LNCaP clone FGC (cell line): ENCODE data around the gene TK1.
A peak's percentile ranks its signal among the peaks of the same experiment; 100 is the strongest.
"Not testable (repeated sequence)": the region's sequence is repeated elsewhere in the genome, so short reads cannot be mapped to it uniquely, and the experiment has no call there.

Experiments used
- DNase-seq: peaks from one replicate; pipeline ENCODE4 v3.0.0-alpha.2; 2011; ENCODE audit warnings: low read depth
- H3K4me3 ChIP-seq: 2 replicates; pipeline ENCODE4 v1.5.1; 2011; ENCODE audit warnings: mild to moderate bottlenecking, low read depth, low read length, control low read depth
- CTCF ChIP-seq: IDR thresholded peaks from 2 replicates; pipeline ENCODE4 v1.5.1; 2012; ENCODE audit warnings: mild to moderate bottlenecking; ENCODE audit not compliant: control insufficient read depth, insufficient read depth; ENCODE audit errors: extremely low read depth

TK1 gene

DNA sequence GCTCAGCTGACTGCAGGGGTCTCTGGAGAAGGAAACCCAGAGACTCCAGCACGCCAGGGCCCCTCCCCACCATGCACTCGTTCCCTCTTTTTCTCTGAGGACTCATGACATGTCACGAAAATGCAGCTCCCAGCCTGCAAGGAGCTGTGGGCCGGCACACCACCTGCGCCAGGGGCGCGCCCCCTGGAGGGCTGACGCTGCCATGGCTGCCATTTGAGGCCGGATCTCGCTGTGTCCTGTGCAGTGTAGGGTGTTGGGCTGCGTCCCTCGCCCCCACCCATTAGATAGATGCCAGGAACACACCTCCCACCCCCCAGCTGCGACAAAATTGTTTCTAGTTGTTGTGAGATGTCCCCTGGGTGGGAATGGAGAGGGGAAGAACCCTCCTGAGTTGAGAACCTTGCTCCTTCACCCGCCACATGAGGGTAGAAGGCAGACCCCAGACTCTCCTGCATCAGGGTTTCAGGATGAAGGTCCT is 10.3 kb downstream of the TK1 start:
- no peak for DNase-seq
- TF ChIP-seq CTCF = peak; percentile 76
- H3K4me3 ChIP-seq = no peak overlapping the region

- no peak for DNase-seq
- H3K4me3 ChIP-seq = peak overlapping the region; percentile 39
- TF ChIP-seq CTCF = no peak
Measured at GRCh38 chr17:78175643-78175981, 11.2 kb downstream of the TK1 start.

DNA sequence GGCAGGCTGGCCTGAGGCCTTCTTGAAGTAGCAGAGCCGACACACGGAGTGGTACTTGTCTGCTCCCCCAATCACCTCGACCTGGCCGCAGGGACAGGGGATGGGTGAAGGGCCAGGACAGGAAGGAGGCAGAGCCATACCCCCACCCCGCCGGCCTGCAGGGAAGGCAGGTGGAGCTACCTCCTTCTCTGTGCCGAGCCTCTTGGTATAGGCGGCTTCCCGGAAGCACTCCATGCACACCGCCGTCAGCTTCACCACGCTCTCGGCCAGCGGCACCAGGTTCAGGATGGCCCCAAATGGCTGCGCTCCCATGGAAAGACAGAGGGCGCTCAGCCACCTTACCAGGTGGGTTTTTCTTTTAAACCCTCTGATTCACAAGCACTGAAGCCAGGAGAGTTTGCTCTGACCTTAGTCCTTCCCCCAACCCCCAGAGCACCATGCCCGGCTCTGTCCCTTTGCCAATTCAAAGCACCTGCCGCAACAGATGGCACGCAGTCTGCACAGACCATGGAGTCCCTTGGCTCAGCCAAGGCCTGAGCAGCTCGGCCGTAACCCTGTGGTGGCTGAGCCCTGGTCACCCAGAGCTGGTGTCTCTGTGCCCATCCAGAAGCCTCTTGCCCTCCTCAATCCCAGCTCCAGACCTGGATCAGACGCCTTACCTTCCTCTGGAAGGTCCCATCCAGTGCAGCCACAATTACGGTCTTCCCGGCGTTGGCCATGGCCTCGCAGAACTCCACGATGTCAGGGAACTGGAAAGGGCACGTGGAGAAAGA is 11.8 kb downstream of the TK1 start:
- DNase-seq = peak; percentile 62
- peak; percentile 53 for TF ChIP-seq CTCF
- H3K4me3 ChIP-seq = peak overlapping the region; percentile 39

- peak; percentile 90 for TF ChIP-seq CTCF
- peak overlapping the region; percentile 39 for H3K4me3 ChIP-seq
- DNase-seq = peak; percentile 91
Measured at GRCh38 chr17:78174346-78174869, 12.4 kb downstream of the TK1 start.

- no peak for TF ChIP-seq CTCF
- no peak overlapping the region for H3K4me3 ChIP-seq
Measured at GRCh38 chr17:78173097-78173715, 13.6 kb downstream of the TK1 start.

DNA sequence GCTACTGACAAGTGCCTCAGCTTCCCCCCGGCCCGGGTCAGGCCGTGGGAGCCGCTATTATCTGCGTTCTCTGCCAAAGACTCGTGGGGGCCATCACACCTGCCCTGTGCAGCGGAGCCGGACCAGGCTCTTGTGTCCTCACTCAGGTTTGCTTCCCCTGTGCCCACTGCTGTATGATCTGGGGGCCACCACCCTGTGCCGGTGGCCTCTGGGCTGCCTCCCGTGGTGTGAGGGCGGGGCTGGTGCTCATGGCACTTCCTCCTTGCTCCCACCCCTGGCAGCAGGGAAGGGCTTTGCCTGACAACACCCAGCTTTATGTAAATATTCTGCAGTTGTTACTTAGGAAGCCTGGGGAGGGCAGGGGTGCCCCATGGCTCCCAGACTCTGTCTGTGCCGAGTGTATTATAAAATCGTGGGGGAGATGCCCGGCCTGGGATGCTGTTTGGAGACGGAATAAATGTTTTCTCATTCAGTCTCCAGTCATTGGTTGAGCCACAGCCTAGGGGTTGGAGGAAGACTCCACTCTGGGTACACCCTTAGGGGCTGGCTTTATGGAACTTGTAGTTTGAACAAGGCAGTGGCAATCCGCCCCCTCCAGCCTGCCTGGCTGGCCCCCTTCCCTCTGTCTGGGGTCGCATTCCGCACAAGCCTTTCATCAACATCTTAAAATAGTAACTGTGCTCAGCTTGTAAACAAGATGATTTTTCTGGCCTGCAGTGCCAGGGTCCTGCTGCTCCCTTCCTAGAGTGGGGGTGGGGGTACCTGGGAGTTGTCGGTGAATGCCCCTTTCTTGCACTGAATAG is 14.4 kb downstream of the TK1 start:
- H3K4me3 ChIP-seq = no peak overlapping the region
- TF ChIP-seq CTCF = no peak
- no peak for DNase-seq

More at GRCh38 chr17:78173097-78173715, 13.6 kb downstream of the TK1 start:
- no peak for DNase-seq

DNA sequence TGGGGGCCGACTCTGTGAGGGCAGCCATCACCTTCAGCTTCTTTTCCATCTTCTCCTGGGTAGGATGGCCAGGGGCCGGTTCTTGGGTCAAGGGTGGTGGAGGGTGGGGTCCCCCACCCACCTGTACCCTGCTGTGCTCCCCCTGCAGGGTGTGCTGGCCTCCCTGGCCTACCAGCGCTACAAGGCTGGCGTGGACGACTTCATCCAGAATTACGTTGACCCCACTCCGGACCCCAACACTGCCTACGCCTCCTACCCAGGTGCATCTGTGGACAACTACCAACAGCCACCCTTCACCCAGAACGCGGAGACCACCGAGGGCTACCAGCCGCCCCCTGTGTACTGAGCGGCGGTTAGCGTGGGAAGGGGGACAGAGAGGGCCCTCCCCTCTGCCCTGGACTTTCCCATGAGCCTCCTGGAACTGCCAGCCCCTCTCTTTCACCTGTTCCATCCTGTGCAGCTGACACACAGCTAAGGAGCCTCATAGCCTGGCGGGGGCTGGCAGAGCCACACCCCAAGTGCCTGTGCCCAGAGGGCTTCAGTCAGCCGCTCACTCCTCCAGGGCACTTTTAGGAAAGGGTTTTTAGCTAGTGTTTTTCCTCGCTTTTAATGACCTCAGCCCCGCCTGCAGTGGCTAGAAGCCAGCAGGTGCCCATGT is 15.1 kb downstream of the TK1 start:
- not testable (repeated sequence) for DNase-seq, H3K4me3 ChIP-seq
